ENCODE data around the gene ZNF570. TPM values are rescaled to one million over a fixed set of nuclear protein-coding genes. Genes with fewer than 3 reads are reported as not detected.
A peak's percentile ranks its signal among the peaks of the same experiment; 100 is the strongest.

ZNF570 gene
- total RNA-seq, 1 donor from 2014 or later = 2.3 TPM

DNA sequence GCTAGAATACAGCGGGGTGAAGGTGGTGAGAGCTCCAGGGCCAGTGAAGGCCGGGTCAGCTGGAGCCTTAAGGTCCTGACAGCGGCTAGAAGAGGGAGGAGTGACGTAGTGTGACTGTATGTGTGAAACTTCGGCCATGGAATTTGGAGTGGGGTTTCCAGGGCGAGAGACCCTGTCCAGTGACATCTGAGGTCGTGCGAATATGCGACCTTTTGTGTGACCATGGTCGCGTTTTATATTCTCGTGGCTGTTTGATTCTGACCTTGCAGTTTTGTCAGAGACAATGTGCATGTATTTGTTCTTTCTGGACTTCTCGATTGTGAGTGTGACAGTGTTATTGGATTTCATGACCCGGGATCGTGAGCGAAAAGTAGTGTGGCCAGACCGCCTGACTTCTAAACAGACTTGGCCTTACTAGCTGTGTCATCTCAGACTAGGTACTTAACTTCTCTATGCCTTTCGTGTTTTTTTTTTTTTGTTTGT is 1.5 kb upstream of the ZNF570 start:
- H3K27ac ChIP-seq = peak overlapping the region; percentile 87 to 95
- H3K36me3 ChIP-seq = peaks cover 18 to 34% of the 10 kb centered on the region in 2 donors
- intact Hi-C loops (cut with DNase I) = loop anchor here (2.0 to 10.0 kb wide), 8 partner anchors 97 to 783 kb away; partner anchors contain the start of genes ZNF383, ZNF420, ZNF527 and ZNF540
- H3K4me3 ChIP-seq = peak overlapping the region; percentile 65 to 71
- TF ChIP-seq, protein P1, sequence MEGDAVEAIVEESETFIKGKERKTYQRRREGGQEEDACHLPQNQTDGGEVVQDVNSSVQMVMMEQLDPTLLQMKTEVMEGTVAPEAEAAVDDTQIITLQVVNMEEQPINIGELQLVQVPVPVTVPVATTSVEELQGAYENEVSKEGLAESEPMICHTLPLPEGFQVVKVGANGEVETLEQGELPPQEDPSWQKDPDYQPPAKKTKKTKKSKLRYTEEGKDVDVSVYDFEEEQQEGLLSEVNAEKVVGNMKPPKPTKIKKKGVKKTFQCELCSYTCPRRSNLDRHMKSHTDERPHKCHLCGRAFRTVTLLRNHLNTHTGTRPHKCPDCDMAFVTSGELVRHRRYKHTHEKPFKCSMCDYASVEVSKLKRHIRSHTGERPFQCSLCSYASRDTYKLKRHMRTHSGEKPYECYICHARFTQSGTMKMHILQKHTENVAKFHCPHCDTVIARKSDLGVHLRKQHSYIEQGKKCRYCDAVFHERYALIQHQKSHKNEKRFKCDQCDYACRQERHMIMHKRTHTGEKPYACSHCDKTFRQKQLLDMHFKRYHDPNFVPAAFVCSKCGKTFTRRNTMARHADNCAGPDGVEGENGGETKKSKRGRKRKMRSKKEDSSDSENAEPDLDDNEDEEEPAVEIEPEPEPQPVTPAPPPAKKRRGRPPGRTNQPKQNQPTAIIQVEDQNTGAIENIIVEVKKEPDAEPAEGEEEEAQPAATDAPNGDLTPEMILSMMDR (IDR thresholded peaks at IDR 0.05) = no peak
- H3K9me3 ChIP-seq = peaks cover 4 to 40% of the 10 kb centered on the region in 2 donors
- DNase-seq (ENCODE audit: low spot score in 2 of 2) = no peak
- no peaks in the 10 kb centered on the region for H3K27me3 ChIP-seq
- peaks cover 6 to 7% of the 10 kb centered on the region in 2 donors for H3K4me1 ChIP-seq

DNA sequence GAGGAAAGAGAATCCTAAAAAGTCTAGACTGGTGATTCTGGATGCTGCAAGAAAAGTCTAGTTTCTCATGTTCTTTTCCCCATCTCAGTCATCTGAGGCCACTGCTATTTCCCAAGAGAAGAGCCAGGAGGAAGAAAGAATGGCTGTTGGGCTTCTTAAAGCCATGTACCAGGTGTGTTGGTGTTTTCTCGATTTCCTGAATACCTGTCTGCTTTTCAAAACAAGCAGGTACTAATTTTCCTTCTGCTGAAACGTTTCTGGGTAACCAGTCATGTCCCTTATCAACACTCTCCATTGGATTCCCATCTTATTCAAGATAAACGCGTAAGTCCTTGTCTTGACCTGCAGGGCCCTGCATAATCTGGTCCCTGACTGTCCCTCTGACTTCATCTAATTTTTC is 1.1 kb downstream of the ZNF570 start:
- intact Hi-C loops (cut with DNase I) = no loop called here
- DNase-seq (ENCODE audit: low spot score in 2 of 2) = no peak
- TF ChIP-seq, protein P1 (IDR thresholded peaks at IDR 0.05) = no peak
- Histone ChIP-seq H3K36me3 (peaks cover 9 to 23% of the 10 kb centered on the region in 2 donors), H3K4me3 (peak overlapping the region; percentile 66 to 83), H3K27me3 (no peaks in the 10 kb centered on the region), H3K4me1 (peaks cover 6 to 7% of the 10 kb centered on the region in 2 donors), H3K9me3 (peaks cover 3 to 40% of the 10 kb centered on the region in 2 donors), H3K27ac (no peak overlapping the region)

DNA sequence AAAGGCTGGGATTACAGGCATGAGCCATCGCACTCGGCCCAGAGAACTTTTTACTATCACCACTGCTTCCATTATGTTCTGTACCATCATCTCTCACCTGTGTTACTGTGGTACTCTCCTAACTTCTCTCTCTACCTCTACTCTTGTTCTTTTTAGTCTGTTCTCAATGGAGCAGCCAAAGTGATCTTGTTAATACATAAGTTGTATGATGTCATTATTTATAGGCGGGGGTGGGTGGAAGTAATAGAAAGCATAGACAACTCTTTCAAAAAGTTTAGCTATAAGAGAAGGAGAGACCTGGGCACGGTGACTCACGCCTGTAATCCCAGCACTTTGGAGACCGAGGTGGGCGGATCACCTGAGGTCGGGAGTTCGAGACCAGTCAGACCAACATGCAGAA is 3.0 kb downstream of the ZNF570 start:
- H3K4me1 ChIP-seq = peaks cover 6 to 7% of the 10 kb centered on the region in 2 donors
- H3K36me3 ChIP-seq = peaks cover 26 to 43% of the 10 kb centered on the region in 2 donors
- no peak overlapping the region for H3K27ac ChIP-seq
- TF ChIP-seq, protein P1 (IDR thresholded peaks at IDR 0.05) = no peak
- H3K4me3 ChIP-seq = no peak overlapping the region
- intact Hi-C loops (cut with DNase I) = no loop called here
- DNase-seq (ENCODE audit: low spot score in 2 of 2) = no peak
- no peaks in the 10 kb centered on the region for H3K27me3 ChIP-seq
- peaks cover 11 to 53% of the 10 kb centered on the region in 2 donors for H3K9me3 ChIP-seq

DNA sequence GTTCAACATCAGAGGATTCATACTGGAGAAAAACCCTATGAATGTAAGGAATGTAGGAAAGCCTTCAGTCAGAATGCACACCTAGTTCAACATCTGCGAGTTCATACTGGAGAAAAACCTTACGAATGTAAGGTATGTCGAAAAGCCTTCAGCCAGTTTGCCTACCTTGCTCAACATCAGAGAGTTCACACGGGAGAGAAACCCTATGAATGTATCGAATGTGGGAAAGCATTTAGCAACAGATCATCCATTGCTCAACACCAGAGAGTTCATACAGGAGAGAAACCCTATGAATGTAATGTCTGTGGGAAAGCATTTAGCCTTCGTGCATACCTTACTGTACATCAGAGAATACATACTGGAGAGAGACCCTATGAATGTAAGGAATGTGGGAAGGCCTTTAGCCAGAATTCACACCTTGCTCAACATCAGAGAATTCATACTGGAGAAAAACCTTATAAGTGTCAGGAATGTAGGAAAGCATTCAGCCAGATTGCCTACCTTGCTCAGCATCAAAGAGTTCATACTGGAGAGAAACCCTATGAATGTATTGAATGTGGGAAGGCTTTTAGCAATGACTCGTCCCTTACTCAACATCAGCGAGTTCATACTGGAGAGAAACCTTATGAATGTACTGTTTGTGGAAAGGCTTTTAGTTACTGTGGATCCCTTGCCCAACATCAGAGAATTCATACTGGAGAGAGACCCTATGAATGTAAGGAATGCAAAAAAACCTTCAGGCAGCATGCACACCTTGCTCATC is 15.4 kb downstream of the ZNF570 start:
- H3K36me3 ChIP-seq = peaks cover 66 to 68% of the 10 kb centered on the region in 2 donors
- no peak for DNase-seq (ENCODE audit: low spot score in 2 of 2)
- peaks cover 96 to 100% of the 10 kb centered on the region in 2 donors for H3K9me3 ChIP-seq
- TF ChIP-seq, protein P1 (IDR thresholded peaks at IDR 0.05) = no peak
- H3K4me1 ChIP-seq = no peaks in the 10 kb centered on the region
- intact Hi-C loops (cut with DNase I) = no loop called here
- H3K4me3 ChIP-seq = peak overlapping the region in 1 of 2 donors; percentile 12
- H3K27ac ChIP-seq = no peak overlapping the region
- no peaks in the 10 kb centered on the region for H3K27me3 ChIP-seq

DNA sequence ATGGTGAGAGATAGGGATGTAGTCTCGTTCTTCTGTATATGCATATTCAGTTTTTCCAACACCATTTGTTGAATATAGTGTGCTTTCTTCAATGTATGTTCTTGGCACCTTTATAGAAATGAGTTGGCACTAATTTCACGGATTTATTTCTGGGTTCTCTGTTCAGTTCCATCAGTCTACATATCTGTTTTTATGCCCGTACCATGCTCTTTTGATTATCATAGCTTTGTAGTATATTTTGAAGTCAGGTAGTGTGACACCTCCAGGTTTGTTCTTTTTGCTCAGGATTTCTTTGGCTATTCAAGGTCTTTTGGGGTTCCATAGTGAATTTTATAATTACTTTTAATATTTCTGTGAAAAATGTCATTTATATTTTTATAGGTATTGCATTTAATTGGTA is 23.1 kb downstream of the ZNF570 start:
- H3K4me3 ChIP-seq = no peak overlapping the region
- H3K9me3 ChIP-seq = peaks cover 54 to 97% of the 10 kb centered on the region in 2 donors
- TF ChIP-seq, protein P1 (IDR thresholded peaks at IDR 0.05) = no peak
- H3K27ac ChIP-seq = no peak overlapping the region
- DNase-seq (ENCODE audit: low spot score in 2 of 2) = no peak
- no peaks in the 10 kb centered on the region for H3K36me3 ChIP-seq
- intact Hi-C loops (cut with DNase I) = no loop called here
- no peaks in the 10 kb centered on the region for H3K27me3 ChIP-seq
- no peaks in the 10 kb centered on the region for H3K4me1 ChIP-seq

All from ascending aorta (tissue), 2 donors.